Measurements from ENCODE around the gene ETV7. TPM values are rescaled to one million over a fixed set of nuclear protein-coding genes. Genes with fewer than 3 reads are reported as not detected.
A peak's percentile ranks its signal among the peaks of the same experiment; 100 is the strongest.

The ETV7 gene
- total and polyA plus RNA-seq, 3 experiments from 2014 or later, result 0.61 to 2.4 (median 0.78) TPM

GRCh38 chr6:36320475-36320874 is 67.0 kb downstream of the ETV7 start:
- Histone ChIP-seq H3K27me3 (ENCODE audit: insufficient read depth, low read length, poor library complexity, severe bottlenecking) (no peaks in the 10 kb centered on the region), H3K4me3 (ENCODE audit: low read length) (no peak overlapping the region), H3K27ac (ENCODE audit: low read depth, low read length) (no peak overlapping the region), H3K4me1 (ENCODE audit: insufficient read depth, low read length) (no peaks in the 10 kb centered on the region), H3K36me3 (ENCODE audit: insufficient read depth, low read length) (no peaks in the 10 kb centered on the region), H3K9me3 (ENCODE audit: low read length) (no peaks in the 10 kb centered on the region)
- POLR2A ChIA-PET, result no interaction called here
- no peak overlapping the region for H3K27ac Mint-ChIP-seq
- DNase-seq, result no peak
- CTCF ChIA-PET, result no interaction called here
- H3K4me3 Mint-ChIP-seq, result no peak overlapping the region
- peaks cover 3% of the 10 kb centered on the region in 2 donors for H3K27me3 Mint-ChIP-seq
- no peaks in the 10 kb centered on the region for H3K36me3 Mint-ChIP-seq
- H3K4me1 Mint-ChIP-seq, result no peaks in the 10 kb centered on the region
- H3K9me3 Mint-ChIP-seq, result no peaks in the 10 kb centered on the region

GRCh38 chr6:36319821-36320220 is 67.6 kb downstream of the ETV7 start:
- Histone ChIP-seq H3K27ac (ENCODE audit: low read depth, low read length) (no peak overlapping the region), H3K4me3 (ENCODE audit: low read length) (no peak overlapping the region), H3K36me3 (ENCODE audit: insufficient read depth, low read length) (no peaks in the 10 kb centered on the region), H3K9me3 (ENCODE audit: low read length) (no peaks in the 10 kb centered on the region), H3K4me1 (ENCODE audit: insufficient read depth, low read length) (no peaks in the 10 kb centered on the region), H3K27me3 (ENCODE audit: insufficient read depth, low read length, poor library complexity, severe bottlenecking) (no peaks in the 10 kb centered on the region)
- no peak for DNase-seq
- peaks cover 3% of the 10 kb centered on the region in 2 donors for H3K27me3 Mint-ChIP-seq
- no peaks in the 10 kb centered on the region for H3K36me3 Mint-ChIP-seq
- H3K4me3 Mint-ChIP-seq, result no peak overlapping the region
- CTCF ChIA-PET, result interaction anchor here (0.9 to 1.3 kb wide), 2 partner anchors 17 to 18 kb away, joined by 3 read pairs; no protein-coding TSS in a partner anchor
- no peaks in the 10 kb centered on the region for H3K9me3 Mint-ChIP-seq
- H3K4me1 Mint-ChIP-seq, result no peaks in the 10 kb centered on the region
- POLR2A ChIA-PET, result no interaction called here
- no peak overlapping the region for H3K27ac Mint-ChIP-seq

DNA sequence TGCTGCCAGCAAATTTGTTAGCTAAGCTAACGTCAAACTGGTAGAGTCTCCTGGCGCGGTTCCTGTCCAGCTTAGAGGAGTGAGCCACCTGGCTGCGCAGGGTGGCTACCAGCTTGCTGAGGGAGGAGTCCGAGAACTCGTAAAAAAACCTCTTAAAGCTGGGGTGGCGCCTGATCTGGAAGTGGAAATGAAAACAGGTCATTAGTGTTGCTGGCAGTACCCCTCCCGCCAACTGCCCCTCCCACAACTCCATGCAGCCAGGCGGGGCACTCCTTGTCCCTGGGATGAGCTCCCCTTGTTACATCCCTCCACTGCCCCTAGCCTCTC is 68.1 kb downstream of the ETV7 start:
- H3K4me1 ChIP-seq (ENCODE audit: insufficient read depth, low read length), result no peaks in the 10 kb centered on the region
- no peak for DNase-seq
- H3K4me1 Mint-ChIP-seq, result no peaks in the 10 kb centered on the region
- no peaks in the 10 kb centered on the region for H3K9me3 ChIP-seq (ENCODE audit: low read length)
- H3K27me3 Mint-ChIP-seq, result peaks cover 3% of the 10 kb centered on the region in 2 donors
- H3K36me3 Mint-ChIP-seq, result no peaks in the 10 kb centered on the region
- peak overlapping the region in 1 of 8 donors; percentile 82 for H3K27ac Mint-ChIP-seq
- ChIA-PET POLR2A (no interaction called here), CTCF (interaction anchor here (0.9 to 1.3 kb wide), 2 partner anchors 17 kb away, joined by 3 read pairs; no protein-coding TSS in a partner anchor)
- H3K9me3 Mint-ChIP-seq, result no peaks in the 10 kb centered on the region
- no peaks in the 10 kb centered on the region for H3K27me3 ChIP-seq (ENCODE audit: insufficient read depth, low read length, poor library complexity, severe bottlenecking)
- H3K27ac ChIP-seq (ENCODE audit: low read depth, low read length), result no peak overlapping the region
- no peaks in the 10 kb centered on the region for H3K36me3 ChIP-seq (ENCODE audit: insufficient read depth, low read length)
- no peak overlapping the region for H3K4me3 Mint-ChIP-seq
- no peak overlapping the region for H3K4me3 ChIP-seq (ENCODE audit: low read length)

DNA sequence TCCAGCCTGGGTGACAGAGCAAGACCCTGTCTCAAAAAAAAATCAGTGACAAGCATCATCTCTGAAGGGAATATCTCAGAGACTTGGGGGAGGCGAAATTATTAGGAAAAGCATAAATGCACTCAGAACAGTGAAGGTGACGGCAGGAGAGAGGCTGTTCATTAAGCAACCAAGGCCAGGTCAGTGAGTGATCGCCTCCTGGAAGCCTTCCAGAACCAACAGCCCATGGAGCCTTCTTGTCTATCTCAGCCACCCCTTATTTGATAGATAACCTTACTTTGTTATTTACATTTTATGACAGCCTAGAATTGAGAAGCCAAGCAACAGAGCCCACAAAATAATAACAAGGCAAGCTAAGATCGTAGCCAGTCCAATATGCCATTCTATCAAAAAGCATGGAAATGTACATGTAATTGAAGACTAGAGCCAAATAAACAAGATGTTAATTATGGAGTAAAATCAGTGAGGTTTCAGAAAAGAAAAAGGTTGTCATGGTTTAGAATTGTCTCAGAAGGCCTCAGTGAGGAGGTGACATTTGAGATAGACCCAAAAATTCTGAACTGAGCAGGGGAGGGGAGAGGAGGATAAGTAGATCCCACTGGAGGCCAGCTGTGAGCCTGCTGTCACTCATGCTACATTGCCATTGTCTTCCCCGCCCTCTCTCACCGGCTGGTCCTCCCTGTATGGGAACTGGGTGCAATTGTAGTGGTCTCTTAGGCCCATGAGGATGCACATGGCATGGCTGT is 68.6 kb downstream of the ETV7 start:
- no peaks in the 10 kb centered on the region for H3K9me3 ChIP-seq (ENCODE audit: low read length)
- ChIA-PET POLR2A (interaction anchor here (0.6 kb wide), 1 partner anchor 340 kb away, joined by 3 read pairs; no protein-coding TSS in a partner anchor), CTCF (interaction anchor here (0.9 to 2.1 kb wide), 3 partner anchors 16 to 23 kb away, joined by 3 to 6 read pairs (median 3); no protein-coding TSS in a partner anchor)
- no peak overlapping the region for H3K27ac ChIP-seq (ENCODE audit: low read depth, low read length)
- no peaks in the 10 kb centered on the region for H3K9me3 Mint-ChIP-seq
- no peak overlapping the region for H3K4me3 ChIP-seq (ENCODE audit: low read length)
- peaks cover 3% of the 10 kb centered on the region in 2 donors for H3K27me3 Mint-ChIP-seq
- H3K36me3 Mint-ChIP-seq, result no peaks in the 10 kb centered on the region
- no peaks in the 10 kb centered on the region for H3K27me3 ChIP-seq (ENCODE audit: insufficient read depth, low read length, poor library complexity, severe bottlenecking)
- no peak for DNase-seq
- H3K4me1 Mint-ChIP-seq, result peaks cover 0 to 4% (median 2%) of the 10 kb centered on the region in 3 donors
- H3K4me1 ChIP-seq (ENCODE audit: insufficient read depth, low read length), result no peaks in the 10 kb centered on the region
- H3K4me3 Mint-ChIP-seq, result no peak overlapping the region
- H3K27ac Mint-ChIP-seq, result no peak overlapping the region
- H3K36me3 ChIP-seq (ENCODE audit: insufficient read depth, low read length), result no peaks in the 10 kb centered on the region

DNA sequence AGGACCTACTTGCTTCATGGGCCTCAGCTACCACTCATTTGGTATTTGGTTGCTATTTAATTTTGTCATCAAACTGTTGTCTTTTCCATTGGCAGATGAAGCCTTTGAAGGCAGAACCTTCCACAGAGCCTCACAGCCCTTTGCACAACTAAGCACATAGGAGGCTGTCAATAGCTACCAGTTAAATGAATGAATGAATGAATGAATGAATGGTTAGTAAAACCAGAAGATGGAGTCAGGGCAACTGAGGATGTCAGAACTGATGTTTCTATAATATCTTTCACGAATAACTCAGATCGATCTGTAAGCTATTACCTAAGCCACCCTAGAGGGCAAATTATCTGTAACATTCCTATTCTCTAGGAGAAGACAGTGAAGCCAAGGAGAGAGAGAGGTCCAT is 69.8 kb downstream of the ETV7 start:
- Histone ChIP-seq H3K9me3 (ENCODE audit: low read length) (no peaks in the 10 kb centered on the region), H3K27ac (ENCODE audit: low read depth, low read length) (no peak overlapping the region), H3K27me3 (ENCODE audit: insufficient read depth, low read length, poor library complexity, severe bottlenecking) (no peaks in the 10 kb centered on the region), H3K36me3 (ENCODE audit: insufficient read depth, low read length) (no peaks in the 10 kb centered on the region), H3K4me1 (ENCODE audit: insufficient read depth, low read length) (no peaks in the 10 kb centered on the region), H3K4me3 (ENCODE audit: low read length) (no peak overlapping the region)
- Mint-ChIP-seq H3K27me3 (peaks cover 3 to 4% of the 10 kb centered on the region in 2 donors), H3K36me3 (no peaks in the 10 kb centered on the region), H3K4me3 (no peak overlapping the region), H3K4me1 (peaks cover 0 to 4% (median 2%) of the 10 kb centered on the region in 3 donors), H3K27ac (no peak overlapping the region), H3K9me3 (no peaks in the 10 kb centered on the region)
- DNase-seq, result no peak
- POLR2A ChIA-PET, result no interaction called here
- CTCF ChIA-PET, result interaction anchor here (2.1 kb wide), 1 partner anchor 24 kb away, joined by 6 read pairs; no protein-coding TSS in a partner anchor

Other genes starting within 250 kb of the ETV7 start
- gene BRPF3, start 190.9 kb downstream of the ETV7 start, total RNA-seq, result 10 to 100 TPM; 22.4 to 26.4 TPM
- 8.4 TPM for gene BRPF3, start 190.9 kb downstream of the ETV7 start, polyA plus RNA-seq
- not detected for gene PNPLA1, start 117.6 kb downstream of the ETV7 start, total RNA-seq
- gene PNPLA1, start 117.6 kb downstream of the ETV7 start, polyA plus RNA-seq, result not detected
- not detected for gene BNIP5, start 50.8 kb downstream of the ETV7 start, total RNA-seq
- gene BNIP5, start 50.8 kb downstream of the ETV7 start, polyA plus RNA-seq, result not detected
- under 1 TPM in 1 of 2 experiments, not detected in 1; 0.20 TPM for gene PXT1, start 55.2 kb upstream of the ETV7 start, total RNA-seq
- not detected for gene PXT1, start 55.2 kb upstream of the ETV7 start, polyA plus RNA-seq
- 10 to 100 TPM; 52.3 to 52.4 TPM for gene KCTD20, start 55.3 kb upstream of the ETV7 start, total RNA-seq
- 41.4 TPM for gene KCTD20, start 55.3 kb upstream of the ETV7 start, polyA plus RNA-seq
- 10 to 100 TPM; 44.9 to 47.6 TPM for gene STK38, start 159.8 kb upstream of the ETV7 start, total RNA-seq
- gene STK38, start 159.8 kb upstream of the ETV7 start, polyA plus RNA-seq, result 110 TPM
- gene SRSF3, start 206.7 kb upstream of the ETV7 start, total RNA-seq, result 100 to 1,000 TPM; 572 to 579 TPM
- 370 TPM for gene SRSF3, start 206.7 kb upstream of the ETV7 start, polyA plus RNA-seq